Stimulated activated CD4-positive, alpha-beta T cell treated with anti-CD3 and anti-CD28 coated beads, Interleukin-15, amount 100 ng/mL, for 48 hours (primary cell): Measurements from ENCODE around the gene GINM1.

Source experiments
- DNase-seq, 2 donors: peaks; one replicate each; pipeline ENCODE4 v3.0.0-alpha.2; 2020; ENCODE audit warnings: low read depth in 2 of 2

The GINM1 gene

DNA sequence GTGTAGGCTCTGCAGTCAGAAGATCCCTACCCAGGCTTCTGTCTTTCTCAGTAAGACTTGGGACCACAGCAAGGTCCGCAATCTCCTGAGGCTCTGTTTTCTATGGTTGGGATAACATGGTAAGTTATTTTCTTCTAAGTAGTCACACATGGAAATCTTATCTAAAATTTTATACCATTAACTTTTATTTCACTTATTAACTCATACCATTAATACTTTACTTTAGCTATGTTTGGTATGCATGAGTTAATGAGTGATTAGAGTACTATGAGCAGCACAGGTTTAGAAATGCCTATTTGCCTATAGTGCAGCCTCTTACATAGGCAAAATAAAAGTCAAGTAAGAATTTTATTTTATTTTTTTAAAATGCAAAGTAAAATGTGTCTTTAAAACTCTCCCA, 27.2 kb downstream of the GINM1 start:
- DNase-seq = no peak

DNA sequence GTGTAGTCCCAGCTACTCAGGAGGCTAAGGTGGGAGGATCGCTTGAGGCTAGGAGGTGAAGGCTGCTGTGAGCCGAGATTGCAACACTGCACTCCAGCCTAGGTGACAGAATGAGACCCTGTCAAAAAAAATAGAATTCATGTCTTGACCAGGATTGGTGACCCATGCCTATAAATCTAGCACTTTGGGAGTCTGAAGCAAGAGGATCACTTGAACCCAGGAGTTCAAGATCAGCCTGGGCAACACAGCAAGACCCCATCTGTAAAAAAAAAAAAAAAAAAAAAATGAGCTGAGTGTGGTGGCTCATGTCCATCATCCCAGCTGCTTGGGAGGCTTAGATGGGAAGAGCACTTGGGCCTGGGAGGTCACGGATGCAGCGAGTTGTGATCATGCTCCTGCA, 34.3 kb downstream of the GINM1 start:
- no peak for DNase-seq

- no peak for DNase-seq
These were observed 42.3 kb downstream of the GINM1 start for GRCh38 chr6:149608381-149608982.

DNA sequence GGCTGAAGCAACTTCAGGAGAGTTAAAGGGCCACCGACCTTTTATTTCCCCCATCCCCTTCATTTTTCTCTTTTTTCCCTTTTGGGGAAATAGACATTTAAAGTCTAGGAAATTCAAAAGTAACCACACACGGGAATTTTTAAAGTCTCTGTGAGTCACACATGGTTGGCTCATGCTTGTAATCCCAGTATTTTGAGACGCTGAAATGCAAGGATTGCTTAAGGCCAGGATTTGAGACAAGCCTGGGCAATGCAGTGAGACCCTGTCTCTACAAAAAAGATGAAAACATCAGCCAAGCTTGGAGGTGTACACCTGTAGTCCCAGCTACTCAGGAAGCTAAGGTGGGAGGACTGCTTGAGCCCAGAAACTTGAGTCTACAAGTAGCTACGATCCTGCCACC, 48.2 kb downstream of the GINM1 start:
- DNase-seq = no peak

DNA sequence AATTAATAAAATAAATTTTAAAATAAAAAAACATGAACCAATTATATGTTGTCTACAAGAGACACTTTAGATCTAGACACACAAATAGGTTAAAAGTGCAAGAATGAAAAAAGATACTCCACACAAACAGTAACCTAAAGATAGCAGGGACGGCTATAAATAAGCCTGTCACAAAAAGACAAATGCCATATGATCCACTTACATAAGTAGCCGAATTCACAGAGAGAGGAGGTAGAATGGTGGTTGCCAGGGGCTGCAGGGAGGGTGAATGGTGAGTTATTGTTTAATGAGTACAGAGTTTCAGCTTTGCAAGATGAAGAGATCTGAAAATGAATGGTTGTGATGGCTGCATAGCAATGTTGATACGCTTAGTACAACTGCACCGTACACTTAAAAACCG, 49.6 kb downstream of the GINM1 start:
- DNase-seq = no peak

- DNase-seq = no peak
These were observed 61.5 kb downstream of the GINM1 start for GRCh38 chr6:149627672-149628071.

- no peak for DNase-seq
These were observed 62.8 kb downstream of the GINM1 start for GRCh38 chr6:149628875-149629510.

DNA sequence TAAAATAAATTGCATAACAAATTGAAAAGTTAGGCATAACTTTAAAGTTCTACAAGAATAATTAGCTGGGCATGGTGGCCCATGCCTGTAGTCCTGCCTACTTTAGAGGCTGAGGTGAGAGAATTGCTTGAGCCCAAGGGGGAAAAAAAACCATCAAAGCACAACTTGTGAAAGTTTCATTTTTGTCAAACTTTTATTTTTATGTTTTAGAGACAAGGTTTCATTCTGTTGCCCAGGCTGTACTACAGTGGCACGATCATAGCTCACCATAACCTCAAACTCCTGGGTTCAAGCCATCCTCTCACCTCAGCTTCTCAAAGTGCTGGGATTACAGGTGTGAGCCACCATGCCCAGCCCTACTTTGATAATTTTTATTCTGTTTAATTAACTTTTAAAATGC, 68.1 kb downstream of the GINM1 start:
- DNase-seq = no peak

DNA sequence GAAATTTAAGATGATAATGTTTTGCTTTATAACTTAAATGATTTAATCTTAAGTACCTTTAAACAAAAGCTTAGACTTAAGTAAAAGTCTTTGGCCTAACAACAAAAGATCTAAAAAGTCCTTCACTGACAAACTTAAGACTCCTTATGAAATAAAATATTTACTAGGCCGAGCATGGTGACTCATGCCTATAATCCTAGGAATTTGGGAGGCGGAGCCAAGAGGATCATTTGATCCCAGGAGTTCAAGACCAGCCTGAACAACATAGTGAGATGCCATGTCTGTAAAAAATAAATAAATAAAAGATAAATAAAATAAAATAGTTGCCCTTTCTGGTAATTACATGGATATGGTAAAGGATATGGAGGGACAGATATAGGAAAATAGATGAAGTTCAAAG, 69.9 kb downstream of the GINM1 start:
- no peak for DNase-seq
